IPS DF 4.7 (cell line): ENCODE measurements around the gene ACTL6B.

Source experiments
- DNase-seq: peaks from one replicate; pipeline ENCODE4 v3.0.0-alpha.2; 2013; ENCODE audit warnings: low spot score; ENCODE audit errors: extremely low read depth

The ACTL6B gene

DNA sequence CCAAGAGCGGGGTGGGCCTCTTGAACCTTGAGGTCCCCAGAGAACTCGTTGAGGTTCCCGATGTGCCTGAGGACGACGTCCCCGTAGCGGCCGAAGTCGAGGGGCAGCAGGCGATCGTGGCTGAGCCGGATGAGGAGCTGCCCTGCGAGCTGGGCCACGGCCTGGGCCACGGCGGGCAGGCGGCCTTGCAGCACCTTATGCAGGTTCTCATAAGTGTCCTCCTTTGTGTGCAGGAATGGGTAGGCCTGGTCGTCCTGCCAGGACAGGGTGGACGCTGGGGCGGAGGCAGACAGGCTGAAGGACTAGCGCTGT lies 29.1 kb downstream of the ACTL6B start:
- no peak for DNase-seq

DNA sequence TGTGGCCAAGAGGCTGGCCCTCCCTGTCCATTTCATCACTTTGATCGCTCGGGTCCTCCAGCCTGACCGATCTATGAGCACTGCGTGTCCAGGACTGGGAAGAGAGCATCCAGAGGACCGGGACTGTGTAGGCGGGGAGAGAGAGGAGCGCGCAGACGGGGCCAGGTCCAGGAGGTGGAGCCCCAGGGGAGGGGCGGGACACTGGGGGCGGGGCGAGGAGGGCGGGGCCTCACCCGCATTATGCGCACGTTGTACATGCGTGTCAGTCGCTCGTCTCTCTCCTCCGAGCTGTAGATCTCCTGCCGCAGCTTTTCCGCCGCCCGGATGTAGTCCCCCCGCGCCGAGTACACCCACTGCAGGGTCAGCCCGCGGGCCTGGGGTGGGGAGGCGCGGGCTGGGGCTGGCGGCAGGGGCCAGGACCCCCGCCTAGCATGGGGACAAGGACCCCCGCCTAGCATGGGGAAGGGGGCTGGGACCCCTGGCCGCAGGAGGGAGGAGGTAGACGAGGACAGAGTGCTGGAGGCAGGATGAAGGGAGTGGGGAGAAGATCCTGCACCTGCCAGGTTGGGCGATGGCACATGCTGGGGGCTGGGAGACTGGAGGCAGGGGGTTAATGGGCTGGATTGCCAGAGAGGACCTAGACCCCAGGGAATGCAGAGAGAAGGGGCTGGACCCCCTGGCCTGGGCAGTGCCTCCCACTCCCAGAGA lies 29.6 kb downstream of the ACTL6B start:
- no peak for DNase-seq

DNA sequence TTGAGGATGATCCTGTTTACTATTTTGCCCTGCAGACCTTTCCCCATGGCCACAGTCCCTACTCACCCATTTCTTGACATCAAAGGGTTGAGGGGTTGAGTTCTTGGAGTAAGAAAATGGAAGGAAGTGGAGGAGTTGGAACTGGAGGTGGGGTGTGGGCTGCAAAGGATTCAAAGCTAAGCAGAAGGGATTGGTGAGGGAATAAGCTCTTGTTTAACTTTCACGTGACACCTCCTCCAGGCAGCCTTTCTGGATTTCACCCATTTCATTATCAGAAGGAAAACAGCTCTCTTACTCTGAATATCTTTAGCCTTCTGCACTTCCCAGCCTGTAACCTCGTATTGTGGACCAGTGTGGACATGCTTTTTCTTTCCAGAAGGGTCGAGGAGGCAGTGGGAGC lies 30.2 kb downstream of the ACTL6B start:
- DNase-seq, result no peak

DNA sequence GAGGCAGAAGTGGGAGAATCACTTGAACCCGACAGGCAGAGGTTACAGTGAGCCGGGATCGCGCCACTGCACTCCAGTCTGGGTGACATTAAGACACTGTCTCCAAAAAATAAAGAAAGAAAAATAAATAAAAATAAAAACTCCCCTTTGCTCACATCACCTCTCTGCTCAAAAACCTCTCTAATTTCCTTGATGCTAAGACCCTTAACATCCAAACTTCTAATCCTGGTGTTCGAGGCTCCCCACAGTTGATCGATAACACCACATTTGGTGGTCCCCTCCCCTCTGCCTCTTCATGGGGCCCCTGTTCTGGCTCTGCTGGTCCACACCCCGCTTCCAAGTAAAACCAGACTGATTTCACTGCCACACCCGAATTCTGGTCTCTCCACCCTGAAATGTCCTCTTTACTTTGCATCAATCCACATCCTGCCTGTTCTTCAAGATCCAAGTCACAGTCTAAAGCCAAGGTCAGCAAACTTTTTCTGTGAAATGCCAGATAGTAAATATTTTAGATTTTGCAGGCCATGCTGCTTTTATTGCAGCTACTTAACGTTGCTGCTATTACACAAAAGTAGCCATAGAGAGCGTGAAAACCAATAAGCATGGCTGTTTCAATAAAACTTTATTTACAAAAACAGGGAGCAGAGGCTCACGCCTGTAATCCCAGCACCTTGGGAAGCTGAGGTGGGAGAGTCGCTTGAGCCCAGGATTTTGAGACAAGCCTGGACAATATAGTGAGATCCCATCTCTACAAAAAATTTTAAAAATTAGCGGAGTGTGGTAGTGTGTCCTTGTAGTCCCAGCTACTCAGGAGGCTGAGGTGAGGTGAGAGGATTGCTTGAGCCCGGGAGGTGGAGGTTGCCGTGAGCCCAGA lies 32.1 kb downstream of the ACTL6B start:
- DNase-seq, result no peak

DNA sequence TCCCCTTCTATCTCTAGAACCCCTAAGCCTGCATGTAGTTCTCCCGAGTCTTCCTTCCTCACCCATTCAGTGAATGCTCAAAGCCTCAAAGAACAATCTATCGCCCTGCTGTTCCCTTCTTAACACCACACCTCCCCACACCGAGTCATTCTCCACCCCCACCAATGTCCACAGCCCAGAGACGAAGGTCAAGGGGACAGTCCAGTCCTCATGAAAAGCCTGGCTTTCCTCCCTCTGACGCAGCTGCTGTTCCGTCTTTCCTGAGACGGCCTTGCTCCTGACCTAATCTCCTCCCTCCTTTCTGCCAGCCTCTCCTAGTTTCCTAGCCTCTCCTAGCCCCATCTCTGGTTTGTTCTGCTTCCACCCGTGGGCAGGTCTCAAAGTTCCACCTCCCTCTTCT lies 34.7 kb downstream of the ACTL6B start:
- no peak for DNase-seq

DNA sequence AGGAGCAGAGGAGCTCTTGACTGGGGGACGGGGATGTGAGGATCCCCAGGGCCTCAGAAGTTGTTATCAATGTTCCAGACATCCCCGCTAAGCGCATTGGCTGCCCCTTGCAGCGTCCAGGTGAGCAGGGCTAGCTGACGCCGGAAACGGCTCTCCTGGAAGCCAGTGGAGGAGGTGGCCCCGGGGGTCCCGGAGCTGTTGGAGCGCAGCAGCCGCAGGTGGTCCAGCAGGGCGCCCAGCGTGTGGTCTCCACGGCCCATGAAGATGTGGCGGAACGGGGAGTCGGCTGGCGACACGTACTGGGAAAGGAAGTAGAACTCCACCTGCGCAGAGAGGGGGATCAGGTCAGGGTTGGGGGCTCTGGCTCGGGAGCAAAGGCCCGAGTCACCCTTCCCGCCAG lies 35.4 kb downstream of the ACTL6B start:
- no peak for DNase-seq

DNA sequence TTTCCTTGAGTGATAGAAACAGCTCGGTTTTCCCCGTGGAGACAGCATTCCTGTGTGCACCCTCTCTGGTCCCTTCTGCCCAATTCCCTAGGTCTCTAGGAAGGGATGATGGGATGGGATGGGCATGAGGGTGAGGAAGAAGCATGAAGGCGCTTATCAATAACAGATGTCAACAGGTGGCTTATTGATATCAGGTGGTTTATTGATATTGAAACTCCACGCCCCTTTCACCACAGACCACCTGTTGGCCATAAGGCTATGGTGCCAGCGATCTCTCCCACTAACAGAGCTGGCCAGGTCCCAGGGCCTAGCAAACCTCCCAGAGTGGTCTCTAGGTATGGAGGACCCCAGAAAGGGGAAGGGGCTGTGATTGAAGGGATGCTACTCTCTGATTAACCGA lies 36.0 kb downstream of the ACTL6B start:
- no peak for DNase-seq

DNA sequence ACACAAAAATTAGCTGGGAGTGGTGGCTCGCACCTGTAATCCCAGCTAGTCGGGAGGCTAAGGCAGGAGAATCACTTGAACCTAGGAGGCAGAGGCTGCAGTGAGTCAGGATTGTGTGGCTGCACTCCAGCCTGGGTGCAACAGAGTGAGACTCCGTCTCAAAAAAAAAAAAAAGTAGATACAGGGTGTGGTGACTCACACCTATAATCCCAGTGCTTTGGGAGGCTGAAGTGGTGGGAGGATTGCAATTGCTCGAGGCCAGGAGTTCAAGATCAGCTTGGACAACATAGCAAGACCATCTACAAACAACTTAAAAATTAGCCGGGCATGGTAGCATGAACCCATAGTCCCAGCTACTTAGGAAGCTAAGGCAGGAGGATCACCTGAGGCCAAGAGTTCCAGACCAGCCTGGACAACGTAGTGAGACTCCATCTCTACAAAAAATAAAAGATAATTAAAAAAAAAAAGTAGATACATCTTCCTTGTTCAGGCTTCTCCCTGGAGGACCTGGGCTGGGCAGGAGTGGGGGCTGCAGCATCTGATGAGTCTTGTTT lies 41.9 kb downstream of the ACTL6B start:
- no peak for DNase-seq

DNA sequence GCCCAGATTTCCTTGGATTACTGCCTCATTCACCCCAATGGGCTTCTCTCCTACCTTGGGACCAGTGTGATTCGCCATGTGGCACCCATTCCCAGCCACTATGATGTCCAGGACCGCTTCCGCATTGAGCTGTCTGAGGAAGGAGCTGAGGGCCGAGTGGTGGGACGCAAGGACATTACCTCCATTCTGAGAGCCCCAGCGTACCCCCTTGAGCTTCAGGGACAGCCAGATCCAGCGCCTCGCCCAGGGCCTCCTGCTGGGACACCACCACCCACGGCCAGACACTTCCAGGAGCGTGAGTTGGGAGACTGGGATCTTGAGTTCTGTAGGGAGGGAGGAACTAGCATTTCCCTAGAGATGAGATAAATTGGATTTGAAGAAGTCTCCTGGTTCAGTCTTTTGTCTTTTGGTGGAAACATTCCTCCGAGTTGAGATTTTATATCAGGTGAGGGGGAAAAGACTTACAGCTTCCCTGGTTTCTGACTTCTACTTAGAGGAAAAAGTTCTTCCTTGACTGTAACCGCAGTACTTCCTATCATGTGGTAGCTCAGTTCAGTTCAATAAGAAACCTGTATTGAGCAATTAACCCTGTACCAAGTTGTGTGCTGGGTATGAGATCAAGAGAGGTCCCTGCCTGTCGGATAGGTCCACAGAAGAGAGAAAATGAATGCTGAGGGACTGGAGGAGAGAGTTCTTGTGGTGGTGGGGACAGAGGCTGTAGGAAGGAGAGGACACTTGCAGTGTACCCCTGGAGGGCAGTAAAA lies 42.7 kb downstream of the ACTL6B start:
- no peak for DNase-seq

DNA sequence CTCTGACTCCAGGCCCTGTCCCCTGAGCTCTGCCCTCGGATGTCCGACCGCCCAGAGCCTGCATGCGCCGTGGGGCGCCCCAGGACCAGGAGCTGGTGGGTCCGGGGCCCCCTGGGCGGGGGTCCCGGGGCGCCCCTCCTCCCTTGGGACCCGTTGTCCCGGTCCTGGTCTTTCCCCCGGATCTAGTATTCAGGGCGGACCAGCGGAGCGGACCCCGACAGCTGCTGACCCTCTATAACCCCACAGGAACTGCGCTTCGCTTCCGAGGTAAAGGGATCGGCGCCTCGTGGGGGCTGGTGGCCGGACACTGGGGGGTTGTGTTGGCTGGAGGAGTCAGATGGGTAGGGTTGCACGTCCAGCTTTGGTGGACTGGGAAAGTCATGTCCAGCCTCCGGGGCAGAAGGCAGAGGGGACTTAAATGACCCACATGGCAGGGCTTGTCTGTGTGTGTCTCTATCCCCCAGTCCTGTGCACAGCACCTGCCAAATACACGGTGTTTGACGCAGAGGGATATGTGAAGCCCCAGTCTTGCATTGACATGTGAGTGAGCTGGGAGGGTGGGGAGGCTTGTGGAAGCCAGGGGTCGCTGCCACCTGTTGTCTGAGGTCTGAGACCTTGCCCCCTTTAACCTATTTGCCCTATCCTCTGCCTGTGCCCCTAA lies 43.4 kb downstream of the ACTL6B start:
- DNase-seq, result no peak

DNA sequence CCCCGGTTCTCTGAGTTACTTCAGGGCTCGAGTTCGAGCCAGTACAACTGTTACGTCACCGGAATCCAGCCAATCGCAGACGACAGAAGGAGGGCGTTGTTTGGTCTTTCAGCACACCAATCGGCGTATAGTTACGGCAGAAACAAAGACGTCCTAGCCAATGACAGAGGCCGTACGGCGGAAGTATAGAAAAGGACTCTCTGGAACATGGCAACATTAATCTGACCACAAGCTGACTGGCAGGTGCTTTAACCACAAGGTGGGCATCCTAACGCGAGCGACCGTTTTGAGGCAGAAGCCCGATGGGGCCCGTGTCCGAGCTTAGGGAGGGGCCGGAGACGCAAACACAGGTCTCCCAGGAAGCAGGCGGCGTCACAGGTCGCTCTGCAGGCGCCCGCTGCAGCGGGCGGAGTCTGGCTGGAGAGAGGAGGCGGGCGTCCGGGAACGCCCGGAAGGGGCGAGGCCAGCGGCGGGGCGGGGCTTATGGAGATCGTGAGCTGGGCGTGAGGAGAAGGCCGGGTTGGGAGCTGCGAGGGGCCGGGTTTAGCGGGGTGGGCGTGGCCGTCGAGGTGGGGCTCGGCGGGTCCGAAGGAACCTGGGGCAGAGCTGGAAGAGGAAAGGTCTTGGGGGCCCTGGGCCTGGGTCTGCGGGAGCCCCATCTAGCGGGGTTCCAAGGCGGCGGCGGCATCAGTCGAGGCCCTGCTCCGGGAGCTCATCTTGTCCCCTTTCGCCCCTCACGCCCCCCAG lies 44.1 kb downstream of the ACTL6B start, which contains the start of gene MOSPD3:
TSS of gene MOSPD3 (plus strand) at position 558 of the 747 bp plus-strand sequence. CDS start 252 bp downstream, outside the sequence.
- peak; percentile 100 for DNase-seq

DNA sequence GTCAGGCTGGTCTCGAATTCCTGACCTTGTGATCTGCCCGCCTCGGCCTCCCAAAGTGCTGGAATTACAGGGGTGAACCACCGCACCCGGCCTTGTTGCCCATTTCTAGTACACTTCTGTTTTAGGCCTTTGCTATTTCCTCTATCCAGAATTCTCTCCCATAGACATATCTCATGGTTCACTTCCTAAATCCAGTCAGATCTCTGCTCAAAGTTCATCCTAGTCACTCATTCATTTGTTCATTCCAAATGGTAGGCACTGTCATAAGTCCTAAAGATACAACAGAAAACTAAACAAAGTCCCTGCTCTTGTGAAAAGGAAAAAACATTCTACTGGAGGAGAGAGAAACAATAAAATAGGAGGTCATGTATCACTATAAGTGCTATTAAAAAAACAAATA lies 46.3 kb downstream of the ACTL6B start:
- no peak for DNase-seq

DNA sequence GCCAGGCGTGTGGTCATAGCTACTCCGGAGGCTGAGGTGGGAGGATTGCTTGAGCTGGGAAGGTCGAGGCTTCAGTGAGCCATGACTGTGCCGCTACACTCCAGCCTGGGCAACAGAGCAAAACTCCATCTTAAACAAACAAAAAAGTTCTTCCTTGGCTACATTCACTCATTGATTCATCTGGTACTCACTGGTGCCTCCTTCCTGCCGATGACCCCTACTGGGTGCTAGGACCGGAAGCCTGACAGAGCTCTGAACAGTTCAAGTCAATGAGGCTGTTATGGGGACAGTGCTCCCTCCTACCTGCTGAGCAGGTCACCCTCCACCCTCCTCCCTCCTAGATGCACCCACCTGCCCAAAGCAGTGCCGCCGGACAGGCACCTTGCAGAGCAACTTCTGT lies 49.1 kb downstream of the ACTL6B start:
- no peak for DNase-seq

DNA sequence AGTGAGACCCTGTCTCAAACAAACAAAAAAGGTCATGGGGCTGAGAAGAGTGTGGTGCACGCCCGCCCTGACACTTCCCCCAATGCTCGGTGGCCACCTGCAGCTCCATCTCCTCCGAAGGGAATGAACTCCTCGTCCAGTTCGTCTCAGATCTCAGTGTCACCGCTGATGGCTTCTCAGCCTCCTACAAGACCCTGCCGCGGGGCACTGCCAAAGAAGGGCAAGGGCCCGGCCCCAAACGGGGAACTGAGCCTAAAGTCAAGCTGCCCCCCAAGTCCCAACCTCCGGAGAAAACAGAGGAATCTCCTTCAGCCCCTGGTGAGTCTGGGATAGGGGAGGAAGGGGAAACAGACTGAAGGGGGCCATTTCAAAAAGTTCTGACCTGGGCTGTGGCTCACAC lies 49.9 kb downstream of the ACTL6B start:
- no peak for DNase-seq

DNA sequence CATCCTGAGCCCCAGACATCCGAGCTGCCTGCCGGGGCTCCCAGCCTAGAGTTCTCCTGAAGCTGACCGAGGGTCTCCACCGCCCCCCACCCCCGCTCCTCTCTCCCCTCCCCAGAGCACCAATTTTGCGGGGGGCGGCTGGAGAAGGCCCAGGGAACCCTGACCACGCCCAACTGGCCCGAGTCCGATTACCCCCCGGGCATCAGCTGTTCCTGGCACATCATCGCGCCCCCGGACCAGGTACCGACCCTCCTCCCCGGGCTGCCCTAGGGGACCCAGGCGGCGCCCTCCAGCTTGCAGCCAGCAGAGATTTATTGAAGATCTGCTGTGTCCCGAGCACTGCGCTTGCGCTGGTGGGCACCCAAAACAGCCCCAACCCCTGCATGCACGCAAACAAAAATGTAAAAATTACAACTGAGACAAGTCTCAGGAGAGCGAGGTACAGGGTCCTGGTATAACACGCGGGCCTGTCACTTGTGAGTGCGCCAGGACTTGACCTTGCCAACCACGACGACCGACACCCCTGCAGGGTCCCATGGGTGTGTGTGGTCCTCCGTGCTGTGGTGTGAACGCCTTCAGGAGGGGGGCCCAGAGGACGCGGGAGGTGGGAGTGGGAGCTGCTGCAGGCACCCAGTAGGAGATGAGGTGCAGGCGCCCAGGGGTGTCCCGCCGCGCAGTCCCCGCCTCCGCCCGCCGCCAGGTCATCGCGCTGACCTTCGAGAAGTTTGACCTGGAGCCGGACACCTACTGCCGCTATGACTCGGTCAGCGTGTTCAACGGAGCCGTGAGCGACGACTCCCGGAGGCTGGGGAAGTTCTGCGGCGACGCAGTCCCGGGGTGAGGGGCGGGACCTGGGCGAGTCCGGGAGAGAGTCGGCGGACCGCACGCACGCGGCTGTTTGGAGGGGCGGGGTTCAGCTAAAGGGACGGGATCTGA lies 51.0 kb downstream of the ACTL6B start:
- no peak for DNase-seq

DNA sequence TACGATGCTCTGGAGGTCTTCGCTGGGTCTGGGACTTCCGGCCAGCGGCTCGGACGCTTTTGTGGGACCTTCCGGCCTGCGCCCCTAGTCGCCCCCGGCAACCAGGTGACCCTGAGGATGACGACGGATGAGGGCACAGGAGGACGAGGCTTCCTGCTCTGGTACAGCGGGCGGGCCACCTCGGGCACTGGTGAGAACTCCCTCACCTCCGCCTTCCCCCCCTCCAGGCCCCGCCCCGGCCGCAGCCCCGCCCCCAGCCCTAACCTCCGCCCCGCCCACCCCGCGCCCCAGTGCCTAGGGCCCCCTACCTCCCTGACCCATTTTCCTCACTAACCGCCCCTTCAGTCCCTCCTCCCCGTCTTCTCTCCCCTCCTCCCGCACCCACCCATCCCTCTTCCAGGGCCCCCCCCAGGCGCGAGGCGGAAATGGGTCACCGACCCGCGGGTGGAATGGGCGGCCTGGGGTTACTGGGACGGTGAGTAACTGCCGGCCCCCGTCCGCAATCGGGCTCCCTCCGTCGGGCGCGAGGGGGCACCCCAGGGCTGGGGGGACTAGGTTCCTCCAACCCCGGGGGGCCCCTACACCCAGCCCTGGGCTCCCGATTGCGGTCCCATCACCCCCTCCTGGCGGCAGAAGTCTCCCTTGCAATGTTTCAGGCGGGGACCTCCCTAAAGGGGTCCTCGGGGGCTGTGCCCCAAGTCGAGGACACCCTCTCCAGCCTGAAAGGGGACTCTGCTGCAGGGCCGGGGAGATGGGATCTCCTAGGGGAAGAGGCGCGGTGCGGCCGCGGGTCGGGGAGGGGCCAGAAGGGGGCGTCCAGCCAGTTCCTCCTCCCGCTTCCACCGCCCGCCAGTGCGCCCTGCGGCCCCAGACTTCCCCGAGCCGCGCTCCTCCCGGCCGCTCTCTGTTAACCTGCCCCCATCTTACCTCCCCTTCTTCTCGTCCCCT lies 51.9 kb downstream of the ACTL6B start:
- no peak for DNase-seq

DNA sequence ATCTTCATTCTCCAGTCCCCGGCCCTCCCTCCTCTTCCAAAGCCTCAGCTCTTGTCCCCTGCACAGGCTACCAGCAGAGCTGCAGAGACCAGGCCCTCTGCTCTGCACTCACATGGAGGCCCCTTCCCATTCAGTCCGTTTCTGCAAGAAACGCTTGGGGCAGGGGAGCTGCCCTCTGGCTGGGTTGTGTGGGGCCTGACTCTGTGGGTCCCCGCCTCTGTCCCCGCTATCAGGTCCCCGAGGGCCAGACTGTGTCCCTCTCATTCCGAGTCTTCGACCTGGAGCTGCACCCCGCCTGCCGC lies 52.6 kb downstream of the ACTL6B start:
- DNase-seq, result no peak

DNA sequence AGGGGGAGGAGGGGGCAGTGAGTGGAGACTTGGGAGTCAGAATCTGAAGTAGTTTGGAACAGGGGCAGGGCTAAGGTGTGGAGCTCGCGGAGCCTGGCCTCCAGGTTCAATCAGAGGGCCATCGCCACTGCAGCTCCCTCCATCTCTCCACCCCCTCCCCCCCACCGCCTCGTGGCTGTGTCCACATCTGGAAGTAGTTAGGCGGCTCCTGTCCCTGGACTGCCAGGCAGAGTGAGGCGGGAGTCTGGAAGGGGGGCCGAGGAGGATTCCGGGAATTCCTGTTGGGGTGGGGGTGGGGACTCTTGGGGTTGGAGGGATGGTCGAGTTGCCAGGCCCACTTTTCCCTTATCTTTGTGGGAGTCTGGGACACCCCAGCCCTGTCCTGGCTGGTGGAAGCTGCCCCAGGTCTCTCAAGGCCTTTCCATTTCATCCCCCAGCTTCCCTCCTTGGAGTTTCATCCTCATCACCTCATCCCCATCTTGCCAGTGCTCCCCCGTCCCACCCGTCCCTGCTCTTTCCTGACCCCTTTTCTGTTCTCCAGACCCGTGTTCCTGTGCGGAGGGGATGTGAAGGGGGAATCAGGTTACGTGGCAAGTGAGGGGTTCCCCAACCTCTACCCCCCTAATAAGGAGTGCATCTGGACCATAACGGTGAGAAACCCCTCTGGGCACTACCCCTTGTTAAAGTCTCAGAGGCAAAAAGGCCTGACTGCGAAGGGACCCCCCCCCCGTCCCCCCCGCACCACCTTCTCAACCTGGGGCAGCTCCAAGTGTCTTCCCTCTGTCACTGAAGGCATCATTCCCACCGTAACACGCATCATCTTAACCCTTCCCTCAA lies 53.1 kb downstream of the ACTL6B start:
- DNase-seq, result no peak
